Measurements from ENCODE around the gene OR52A1. TPM values are rescaled to one million over a fixed set of nuclear protein-coding genes. Genes with fewer than 3 reads are reported as not detected.
"Not testable (repeated sequence)": the region's sequence is repeated elsewhere in the genome, so short reads cannot be mapped to it uniquely, and the experiment has no call there.

Gene OR52A1
- total and polyA plus RNA-seq, 7 donors, result not detected

- H3K27me3 ChIP-seq, result no peaks in the 10 kb centered on the region
- H3K9me3 ChIP-seq, result no peaks in the 10 kb centered on the region
- DNase-seq, result no peak
- no peak overlapping the region for H3K27ac ChIP-seq
- no peaks in the 10 kb centered on the region for H3K36me3 ChIP-seq
- H3K4me1 ChIP-seq, result no peaks in the 10 kb centered on the region
- intact Hi-C loops (cut with DNase I), result no loop called here
- H3K4me3 ChIP-seq, result no peak overlapping the region
- TF ChIP-seq EP300 (IDR thresholded peaks at IDR 0.05), result no peak
- no peak for TF ChIP-seq CTCF (IDR thresholded peaks at IDR 0.05)
- TF ChIP-seq POLR2AphosphoS5 (IDR thresholded peaks at IDR 0.05), result no peak
- TF ChIP-seq POLR2A (IDR thresholded peaks at IDR 0.05), result no peak
- WGBS, 2 donors, result 56 to 78% methylated on average over 2 of the region's 2 CpGs
Observed at GRCh38 chr11:5171856-5172255, 17.3 kb upstream of the OR52A1 start.

DNA sequence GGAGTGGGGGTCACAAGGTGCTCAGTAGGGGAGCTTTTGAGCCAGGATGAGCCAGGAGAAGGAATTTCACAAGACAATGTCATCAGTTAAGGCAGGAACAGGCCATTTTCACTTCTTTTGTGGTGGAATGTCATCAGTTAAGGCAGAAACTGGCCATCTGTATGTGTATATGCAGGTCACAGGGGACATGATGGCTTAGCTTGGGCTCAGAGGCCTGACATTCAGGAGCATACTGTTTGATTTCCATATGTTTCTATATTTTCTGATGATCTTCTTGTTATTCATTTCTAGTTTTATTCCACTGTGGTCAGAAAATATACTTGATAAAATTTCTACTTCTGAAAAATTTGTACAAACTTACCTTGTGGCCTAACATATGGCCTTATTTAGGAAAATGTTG is 11.3 kb upstream of the OR52A1 start:
- H3K9me3 ChIP-seq; H3K4me1 ChIP-seq; H3K36me3 ChIP-seq; H3K4me3 ChIP-seq; H3K27ac ChIP-seq; H3K27me3 ChIP-seq; intact Hi-C loops (cut with DNase I); DNase-seq: not testable (repeated sequence)

GRCh38 chr11:5164807-5165206 is 10.2 kb upstream of the OR52A1 start:
- H3K9me3 ChIP-seq; H3K36me3 ChIP-seq; H3K27ac ChIP-seq; H3K4me1 ChIP-seq; intact Hi-C loops (cut with DNase I); H3K27me3 ChIP-seq; H3K4me3 ChIP-seq; DNase-seq: not testable (repeated sequence)
- WGBS, 2 donors, result 59 to 79% methylated on average over 6 of the region's 6 CpGs

GRCh38 chr11:5161045-5161444 is 6.5 kb upstream of the OR52A1 start:
- H3K9me3 ChIP-seq; H3K27ac ChIP-seq; H3K36me3 ChIP-seq; DNase-seq; H3K4me1 ChIP-seq; H3K4me3 ChIP-seq; H3K27me3 ChIP-seq; intact Hi-C loops (cut with DNase I): not testable (repeated sequence)
- no CpG with 5 or more reads among the region's 1 CpG for WGBS, 2 donors

- 70 to 81% methylated on average over 4 of the region's 4 CpGs for WGBS, 2 donors
- H3K9me3 ChIP-seq; DNase-seq; H3K36me3 ChIP-seq; H3K4me1 ChIP-seq; H3K27ac ChIP-seq; intact Hi-C loops (cut with DNase I); H3K27me3 ChIP-seq; H3K4me3 ChIP-seq: not testable (repeated sequence)
Observed at GRCh38 chr11:5160217-5160616, 5.7 kb upstream of the OR52A1 start.

GRCh38 chr11:5159806-5160205 is 5.2 kb upstream of the OR52A1 start:
- H3K36me3 ChIP-seq, result no peaks in the 10 kb centered on the region
- TF ChIP-seq POLR2AphosphoS5 (IDR thresholded peaks at IDR 0.05) (no peak), POLR2A (IDR thresholded peaks at IDR 0.05) (no peak), EP300 (IDR thresholded peaks at IDR 0.05) (no peak), CTCF (IDR thresholded peaks at IDR 0.05) (no peak)
- H3K27ac ChIP-seq, result no peak overlapping the region
- H3K4me3 ChIP-seq, result no peak overlapping the region
- no peaks in the 10 kb centered on the region for H3K9me3 ChIP-seq
- intact Hi-C loops (cut with DNase I), result no loop called here
- DNase-seq, result no peak
- H3K27me3 ChIP-seq, result no peaks in the 10 kb centered on the region
- no peaks in the 10 kb centered on the region for H3K4me1 ChIP-seq

DNA sequence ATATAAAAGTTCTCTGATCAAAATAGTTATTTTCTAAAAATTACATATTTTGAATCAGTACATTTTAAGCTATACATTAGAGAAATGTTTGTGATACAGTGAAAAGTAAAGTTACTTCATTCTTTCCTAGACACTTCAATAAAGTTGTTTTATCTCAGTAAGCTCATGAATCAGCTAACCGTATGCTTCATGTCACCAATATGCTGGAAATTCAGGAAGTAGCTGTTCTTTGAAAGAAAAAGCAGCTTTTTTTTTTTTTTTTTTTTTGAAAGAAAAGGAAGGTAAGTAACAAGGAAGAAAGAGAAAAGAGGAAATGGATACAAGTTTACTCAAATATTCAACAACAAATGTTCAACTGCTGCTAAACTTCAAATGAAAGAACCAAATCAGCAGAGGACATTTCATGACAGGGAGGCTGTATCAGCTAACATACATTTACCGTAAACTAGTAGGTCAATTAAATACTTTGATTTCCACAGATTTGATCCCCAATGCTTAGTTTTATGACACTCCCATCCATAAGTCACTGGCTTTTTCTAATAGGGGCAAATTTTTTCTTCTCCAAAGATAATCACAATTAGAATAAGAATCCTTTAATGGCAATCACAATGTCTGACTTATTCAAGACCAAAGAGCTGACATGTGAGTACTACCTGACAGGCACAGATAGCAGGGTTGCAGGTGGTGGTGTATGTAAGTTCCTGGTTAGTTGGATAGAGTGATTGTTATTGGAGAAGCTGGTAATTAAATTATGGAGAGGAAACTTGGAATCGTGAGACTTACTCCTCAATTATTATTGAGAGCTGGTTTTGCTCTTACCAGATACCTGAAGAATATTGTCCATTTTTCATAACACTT is 754 bp downstream of the OR52A1 start:
- Histone ChIP-seq H3K4me1 (no peaks in the 10 kb centered on the region), H3K9me3 (no peaks in the 10 kb centered on the region), H3K27me3 (no peaks in the 10 kb centered on the region), H3K27ac (no peak overlapping the region), H3K4me3 (no peak overlapping the region), H3K36me3 (no peaks in the 10 kb centered on the region)
- intact Hi-C loops (cut with DNase I), result no loop called here
- TF ChIP-seq POLR2A (IDR thresholded peaks at IDR 0.05) (no peak), CTCF (IDR thresholded peaks at IDR 0.05) (no peak), POLR2AphosphoS5 (IDR thresholded peaks at IDR 0.05) (no peak), EP300 (IDR thresholded peaks at IDR 0.05) (no peak)
- 53 to 63% methylated on average over 3 of the region's 3 CpGs for WGBS, 2 donors
- no peak for DNase-seq
